GM10248 (cell line): Measurements from ENCODE around the gene POLA1.
A peak's percentile ranks its signal among the peaks of the same experiment; 100 is the strongest.

Experiments used
- CTCF ChIA-PET: fragments of 300-600 bp; sonication (Branson Sonifier 250); formaldehyde crosslinking; extraction: SDS; loops from one replicate; lab custom pipeline; 2021; ENCODE audit warnings: antibody characterized with exemption; lab: Yijun Ruan, JAX
- POLR2A ChIA-PET: fragments of 350-650 bp; sonication (Branson Sonifier 250); formaldehyde crosslinking; extraction: SDS; loops from one replicate; lab custom pipeline; 2020; ENCODE audit warnings: antibody characterized with exemption; lab: Yijun Ruan, JAX
- DNase-seq: peaks from one replicate; pipeline ENCODE4 v3.0.0; 2012; ENCODE audit errors: extremely low spot score
- CTCF ChIP-seq: IDR thresholded peaks from 2 replicates; pipeline ENCODE4 v1.5.1; 2012; ENCODE audit warnings: mild to moderate bottlenecking, low read depth; ENCODE audit errors: extremely low read depth, missing control alignments, control extremely low read depth

POLA1 gene

GRCh38 chrX:25022499-25023325 lies 329.0 kb downstream of the POLA1 start:
- ChIA-PET CTCF (interaction anchor here (1.5 to 5.4 kb wide), 3 partner anchors 14 to 183 kb away, joined by 3 to 39 read pairs (median 6); no protein-coding TSS in a partner anchor), POLR2A (no interaction called here)

GRCh38 chrX:25023908-25024307 lies 330.2 kb downstream of the POLA1 start:
- POLR2A ChIA-PET = no interaction called here
- no peak for DNase-seq
- no peak for TF ChIP-seq CTCF
- CTCF ChIA-PET = interaction anchor here (1.5 to 5.4 kb wide), 3 partner anchors 15 to 185 kb away, joined by 3 to 39 read pairs (median 6); no protein-coding TSS in a partner anchor

More at GRCh38 chrX:25022499-25023325, 329.0 kb downstream of the POLA1 start:
- DNase-seq = no peak
- TF ChIP-seq CTCF = peak; percentile 11

GRCh38 chrX:25025615-25026014 lies 331.9 kb downstream of the POLA1 start:
- ChIA-PET POLR2A (no interaction called here), CTCF (interaction anchor here (1.0 kb wide), 1 partner anchor 186 kb away, joined by 3 read pairs; no protein-coding TSS in a partner anchor)
- TF ChIP-seq CTCF = no peak
- DNase-seq = no peak

GRCh38 chrX:25026576-25026975 lies 332.9 kb downstream of the POLA1 start:
- DNase-seq = no peak
- CTCF ChIA-PET = interaction anchor here (1.0 kb wide), 1 partner anchor 187 kb away, joined by 3 read pairs; no protein-coding TSS in a partner anchor
- no peak for TF ChIP-seq CTCF
- POLR2A ChIA-PET = no interaction called here

- POLR2A ChIA-PET = no interaction called here
- no peak for TF ChIP-seq CTCF
- CTCF ChIA-PET = interaction anchor here (1.0 to 1.7 kb wide), 2 partner anchors 8 to 21 kb away, joined by 3 to 4 read pairs; no protein-coding TSS in a partner anchor
- DNase-seq = no peak
Measured at GRCh38 chrX:25028726-25029125, 335.0 kb downstream of the POLA1 start.

GRCh38 chrX:25029288-25029825 lies 335.6 kb downstream of the POLA1 start:
- POLR2A ChIA-PET = no interaction called here
- no peak for TF ChIP-seq CTCF
- CTCF ChIA-PET = interaction anchor here (1.7 kb wide), 1 partner anchor 20 kb away, joined by 4 read pairs; no protein-coding TSS in a partner anchor
- DNase-seq = no peak
